BLaER1 treated with 17β-estradiol and CSF1 and Interleukin-3, amounts not matched to agents 10 nM and 100 nM (cell line): ENCODE measurements around the gene PCF11.
"Not testable (repeated sequence)": the region's sequence is repeated elsewhere in the genome, so short reads cannot be mapped to it uniquely, and the experiment has no call there.

ENCODE experiments used
- H3K27ac ChIP-seq, 11 experiments: shearing (Covaris generic); formaldehyde crosslinking; 2 replicates each; pipeline ENCODE4 v1.8.1; 2022
- H3K27me3 ChIP-seq, 11 experiments: shearing (Covaris generic); formaldehyde crosslinking; 2 replicates each; pipeline ENCODE4 v1.8.1; 2022
- H3K36me3 ChIP-seq, 11 experiments: shearing (Covaris generic); formaldehyde crosslinking; 2 replicates each; pipeline ENCODE4 v1.8.1; 2022
- H3K4me1 ChIP-seq, 10 experiments: shearing (Covaris generic); formaldehyde crosslinking; 2 replicates each; pipeline ENCODE4 v1.8.1; 2022
- H3K4me2 ChIP-seq, 11 experiments: shearing (Covaris generic); formaldehyde crosslinking; 2 replicates each; pipeline ENCODE4 v1.8.1; 2022
- H3K4me3 ChIP-seq, 10 experiments: shearing (Covaris generic); formaldehyde crosslinking; 2 replicates each; pipeline ENCODE4 v1.8.1; 2022
- H3K9ac ChIP-seq, 11 experiments: shearing (Covaris generic); formaldehyde crosslinking; 2 replicates each; pipeline ENCODE4 v1.8.1; 2022
- H3K9me3 ChIP-seq, 11 experiments: shearing (Covaris generic); formaldehyde crosslinking; replicated peaks in 1 of 11; 2 replicates each; pipeline ENCODE4 v1.8.1; 2022
- H4K20me1 ChIP-seq, 11 experiments: shearing (Covaris generic); formaldehyde crosslinking; 2 replicates each; pipeline ENCODE4 v1.8.1; 2022
- Cebpa-rat ChIP-seq, 11 experiments: shearing (Covaris generic); IDR thresholded peaks; 2 replicates each; pipeline ENCODE4 v1.8.1; 2022

The PCF11 gene

DNA sequence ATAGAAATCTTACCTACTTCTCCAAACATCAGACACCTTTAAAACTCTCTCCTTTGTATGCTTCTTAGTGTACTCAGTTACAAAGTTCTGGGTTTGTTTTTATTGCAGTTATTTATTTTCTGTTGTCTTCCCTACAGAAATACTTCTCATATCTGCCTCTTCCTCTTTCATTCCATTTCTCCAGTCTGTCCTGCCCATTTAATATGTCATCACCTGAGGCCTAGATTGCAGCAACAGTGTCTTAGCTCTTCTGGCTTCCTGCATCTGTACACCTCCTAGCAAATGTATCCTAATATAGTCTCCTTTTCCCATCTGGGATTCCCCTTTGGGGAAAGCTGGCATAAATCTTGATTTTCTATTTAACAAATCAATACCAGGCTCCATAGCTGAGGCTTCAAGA, 34.9 kb upstream of the PCF11 start:
- Histone ChIP-seq H3K27me3 (no peaks in the 10 kb centered on the region), H3K9ac (no peak overlapping the region), H3K4me2 (peak overlapping the region in 2 of 11 experiments; percentile 7 to 14; a peak in 3 of 22 replicates), H4K20me1 (no peaks in the 10 kb centered on the region), H3K4me1 (peaks cover 3 to 17% (median 8%) of the 10 kb centered on the region in 10 experiments; a peak in 14 of 20 replicates), H3K4me3 (no peak overlapping the region), H3K9me3 (no peaks in the 10 kb centered on the region), H3K36me3 (no peaks in the 10 kb centered on the region), H3K27ac (no peak overlapping the region)
- TF ChIP-seq Cebpa-rat (IDR thresholded peaks at IDR 0.05): no peak

DNA sequence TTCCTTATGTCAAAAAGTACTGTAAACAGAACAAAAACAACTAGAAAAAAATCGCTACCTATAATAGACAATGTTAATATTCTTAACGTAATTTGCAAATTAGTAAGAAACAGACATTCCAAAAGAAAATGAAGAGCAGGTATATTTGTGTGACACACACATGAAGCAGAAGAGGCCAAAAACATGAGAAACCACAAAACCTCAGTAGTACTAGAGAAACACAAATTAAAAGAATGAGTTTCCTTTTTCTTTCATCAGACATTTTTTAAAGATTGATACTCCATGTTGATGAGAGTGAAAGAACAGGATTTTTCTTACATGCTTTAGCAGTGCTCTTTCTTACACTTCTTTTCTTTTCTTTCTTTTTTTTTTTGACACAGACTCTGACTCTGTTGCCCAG, 34.2 kb upstream of the PCF11 start:
- no peak overlapping the region for H3K9ac ChIP-seq
- peaks cover 0 to 12% (median 5%) of the 10 kb centered on the region in 10 experiments; a peak in 13 of 20 replicates for H3K4me1 ChIP-seq
- no peaks in the 10 kb centered on the region for H4K20me1 ChIP-seq
- H3K27me3 ChIP-seq: no peaks in the 10 kb centered on the region
- no peaks in the 10 kb centered on the region for H3K9me3 ChIP-seq
- no peak overlapping the region for H3K4me2 ChIP-seq
- no peak overlapping the region for H3K27ac ChIP-seq
- no peak overlapping the region for H3K4me3 ChIP-seq
- H3K36me3 ChIP-seq: no peaks in the 10 kb centered on the region
- no peak for TF ChIP-seq Cebpa-rat (IDR thresholded peaks at IDR 0.05)

DNA sequence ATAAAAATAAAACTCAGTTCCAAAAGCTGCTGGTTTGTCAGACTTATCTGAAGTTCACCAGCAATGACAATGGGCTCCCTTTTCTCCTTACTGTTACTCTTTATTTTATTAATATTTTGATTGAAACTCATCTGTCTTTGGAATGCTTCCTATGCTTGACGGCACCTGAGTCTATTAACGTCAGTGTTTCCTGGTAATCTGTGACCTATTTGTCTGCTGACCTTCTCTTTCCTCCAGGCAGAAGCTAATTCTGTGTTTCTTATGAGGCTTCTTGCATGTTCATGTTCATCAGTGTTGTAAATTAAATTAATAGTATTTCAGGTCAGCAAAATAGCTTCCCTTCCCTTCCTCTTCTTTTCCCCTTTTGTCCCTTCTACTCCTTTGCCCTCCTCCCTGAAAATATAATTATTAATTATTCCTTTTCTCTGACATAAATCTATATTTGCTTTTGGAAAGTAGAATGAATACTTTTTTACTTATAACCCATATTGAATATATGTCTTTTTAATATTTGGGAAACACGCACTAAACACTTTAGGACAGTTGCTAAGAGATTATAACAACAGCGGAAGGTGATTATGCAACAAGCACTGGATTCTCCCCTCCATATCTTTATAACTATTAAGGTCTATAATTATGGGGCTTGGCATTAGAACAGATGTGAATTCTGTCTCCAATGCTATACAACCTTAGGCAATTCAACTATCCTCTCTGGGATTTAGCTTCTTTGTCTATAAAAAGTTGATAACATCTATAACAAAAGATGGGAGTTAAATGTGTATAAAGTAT, 32.1 kb upstream of the PCF11 start:
- no peaks in the 10 kb centered on the region for H3K36me3 ChIP-seq
- no peaks in the 10 kb centered on the region for H3K27me3 ChIP-seq
- TF ChIP-seq Cebpa-rat (IDR thresholded peaks at IDR 0.05): no peak
- no peak overlapping the region for H3K4me3 ChIP-seq
- no peak overlapping the region for H3K27ac ChIP-seq
- H4K20me1 ChIP-seq: no peaks in the 10 kb centered on the region
- H3K4me2 ChIP-seq: no peak overlapping the region
- peaks cover 0 to 10% (median 5%) of the 10 kb centered on the region in 10 experiments; a peak in 13 of 20 replicates for H3K4me1 ChIP-seq
- H3K9ac ChIP-seq: no peak overlapping the region
- no peaks in the 10 kb centered on the region for H3K9me3 ChIP-seq

DNA sequence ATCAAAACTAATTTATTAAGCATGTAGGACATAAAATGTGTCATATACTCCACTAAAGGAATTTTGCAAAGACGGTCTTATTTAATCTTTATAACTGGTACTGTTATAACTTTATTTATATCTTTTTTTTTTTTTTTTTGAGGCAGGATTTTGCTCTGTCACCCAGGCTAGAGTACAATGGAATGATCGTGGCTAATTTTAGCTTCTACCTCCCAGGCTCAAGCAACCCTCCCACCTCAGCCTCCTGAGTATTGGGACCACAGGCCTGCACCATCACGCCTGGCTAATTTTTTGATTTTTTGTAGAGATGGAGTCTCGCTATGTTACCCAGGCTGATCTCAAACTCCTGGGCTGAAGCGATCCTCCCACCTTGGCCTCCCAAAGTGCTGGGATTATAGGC, 31.4 kb upstream of the PCF11 start:
- Histone ChIP-seq H3K4me2 (peak overlapping the region in 6 of 11 experiments; percentile 21 to 53 (median 37); a peak in 8 of 22 replicates), H3K27me3 (no peaks in the 10 kb centered on the region), H3K4me3 (no peak overlapping the region), H3K4me1 (peaks cover 0 to 10% (median 5%) of the 10 kb centered on the region in 10 experiments; a peak in 13 of 20 replicates), H3K9me3 (no peaks in the 10 kb centered on the region), H3K27ac (no peak overlapping the region), H3K36me3 (no peaks in the 10 kb centered on the region), H4K20me1 (no peaks in the 10 kb centered on the region), H3K9ac (no peak overlapping the region)
- TF ChIP-seq Cebpa-rat (IDR thresholded peaks at IDR 0.05): no peak

DNA sequence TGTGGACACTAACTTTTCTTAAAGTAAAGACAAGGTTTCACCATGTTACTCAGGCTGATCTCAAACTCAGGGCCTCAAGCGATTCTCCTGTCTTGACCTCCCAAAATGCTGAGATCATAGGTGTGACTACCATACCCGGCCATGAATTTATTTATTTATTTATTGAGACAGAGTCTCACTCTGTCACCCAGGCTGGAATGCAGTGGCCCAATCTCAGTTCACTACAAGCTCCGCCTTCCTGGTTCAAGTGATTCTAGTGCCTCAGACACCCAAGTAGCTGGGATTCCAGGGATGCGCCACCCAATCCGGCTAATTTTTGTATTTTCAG, 29.7 kb upstream of the PCF11 start:
- no peaks in the 10 kb centered on the region for H3K27me3 ChIP-seq
- no peaks in the 10 kb centered on the region for H3K36me3 ChIP-seq
- peaks cover 0 to 10% (median 5%) of the 10 kb centered on the region in 11 experiments; a peak in 12 of 22 replicates for H3K9me3 ChIP-seq
- peaks cover 0 to 6% (median 3%) of the 10 kb centered on the region in 10 experiments; a peak in 10 of 20 replicates for H3K4me1 ChIP-seq
- H3K4me3 ChIP-seq: no peak overlapping the region
- H4K20me1 ChIP-seq: no peaks in the 10 kb centered on the region
- no peak overlapping the region for H3K4me2 ChIP-seq
- H3K9ac ChIP-seq: no peak overlapping the region
- TF ChIP-seq Cebpa-rat (IDR thresholded peaks at IDR 0.05): no peak
- no peak overlapping the region for H3K27ac ChIP-seq

DNA sequence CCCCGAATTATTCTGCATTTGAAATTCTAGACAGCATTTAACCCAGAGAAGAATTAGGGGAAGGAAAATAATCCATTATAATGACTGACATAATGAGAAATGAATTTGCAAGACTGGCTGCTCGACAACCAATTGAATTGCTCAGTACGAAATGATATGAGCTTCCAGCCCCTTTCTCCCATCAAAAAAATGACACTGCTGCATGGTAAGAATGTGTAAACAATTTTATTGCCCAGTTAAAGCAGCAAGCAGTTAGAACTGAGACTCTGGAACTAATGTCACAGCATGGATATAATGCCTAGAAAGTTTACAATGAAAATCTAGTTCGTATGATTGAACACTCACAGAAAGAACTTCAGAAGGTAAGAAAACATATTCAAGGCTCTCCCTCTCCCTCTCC, 24.7 kb upstream of the PCF11 start:
- Histone ChIP-seq H3K4me2 (no peak overlapping the region), H4K20me1 (no peaks in the 10 kb centered on the region)

DNA sequence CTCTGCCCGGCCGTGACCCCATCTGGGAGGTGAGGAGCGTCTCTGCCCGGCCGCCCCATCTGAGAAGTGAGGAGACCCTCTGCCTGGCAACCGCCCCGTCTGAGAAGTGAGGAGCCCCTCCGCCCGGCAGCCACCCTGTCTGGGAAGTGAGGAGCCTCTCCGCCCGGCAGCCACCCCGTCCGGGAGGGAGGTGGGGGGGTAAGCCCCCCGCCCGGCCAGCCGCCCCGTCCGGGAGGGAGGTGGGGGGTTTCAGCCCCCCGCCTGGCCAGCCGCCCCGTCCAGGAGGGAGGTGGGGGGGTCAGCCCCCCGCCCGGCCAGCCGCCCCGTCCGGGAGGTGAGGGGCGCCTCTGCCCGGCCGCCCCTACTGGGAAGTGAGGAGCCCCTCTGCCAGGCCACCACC, 23.7 kb upstream of the PCF11 start:
- H3K27me3 ChIP-seq, H3K9ac ChIP-seq, H3K4me2 ChIP-seq, H3K4me3 ChIP-seq, H4K20me1 ChIP-seq, H3K4me1 ChIP-seq, H3K27ac ChIP-seq, H3K36me3 ChIP-seq: not testable (repeated sequence)
- H3K9me3 ChIP-seq: peaks cover 0 to 14% (median 10%) of the 10 kb centered on the region in 11 experiments; a peak in 14 of 22 replicates

More for the DNA sequence above, 24.7 kb upstream of the PCF11 start:
- TF ChIP-seq Cebpa-rat (IDR thresholded peaks at IDR 0.05): no peak
- no peaks in the 10 kb centered on the region for H3K36me3 ChIP-seq
- H3K27ac ChIP-seq: no peak overlapping the region
- H3K4me1 ChIP-seq: no peaks in the 10 kb centered on the region
- H3K4me3 ChIP-seq: no peak overlapping the region
- H3K9me3 ChIP-seq: peaks cover 0 to 14% (median 10%) of the 10 kb centered on the region in 11 experiments; a peak in 14 of 22 replicates
- no peak overlapping the region for H3K9ac ChIP-seq
- no peaks in the 10 kb centered on the region for H3K27me3 ChIP-seq

DNA sequence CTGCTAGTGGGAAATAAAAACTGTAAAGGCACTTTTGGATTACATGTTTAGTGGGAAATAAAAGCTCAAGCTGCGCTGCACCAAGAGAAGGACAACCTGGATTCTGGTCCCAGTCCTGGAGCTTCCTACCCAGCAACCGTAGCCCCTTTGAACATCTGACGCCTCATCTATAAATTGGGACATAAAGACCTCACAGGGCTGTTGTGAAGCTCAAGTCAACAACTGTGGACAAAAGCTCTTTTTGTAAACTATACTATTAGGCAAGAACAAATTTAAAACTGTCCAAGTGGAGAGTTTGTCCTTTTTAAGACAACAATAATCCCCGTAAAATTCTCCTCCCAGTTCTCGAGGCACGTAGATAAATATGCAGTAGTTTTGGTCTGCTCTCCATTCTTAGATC, 17.6 kb upstream of the PCF11 start:
- H3K9ac ChIP-seq: no peak overlapping the region

DNA sequence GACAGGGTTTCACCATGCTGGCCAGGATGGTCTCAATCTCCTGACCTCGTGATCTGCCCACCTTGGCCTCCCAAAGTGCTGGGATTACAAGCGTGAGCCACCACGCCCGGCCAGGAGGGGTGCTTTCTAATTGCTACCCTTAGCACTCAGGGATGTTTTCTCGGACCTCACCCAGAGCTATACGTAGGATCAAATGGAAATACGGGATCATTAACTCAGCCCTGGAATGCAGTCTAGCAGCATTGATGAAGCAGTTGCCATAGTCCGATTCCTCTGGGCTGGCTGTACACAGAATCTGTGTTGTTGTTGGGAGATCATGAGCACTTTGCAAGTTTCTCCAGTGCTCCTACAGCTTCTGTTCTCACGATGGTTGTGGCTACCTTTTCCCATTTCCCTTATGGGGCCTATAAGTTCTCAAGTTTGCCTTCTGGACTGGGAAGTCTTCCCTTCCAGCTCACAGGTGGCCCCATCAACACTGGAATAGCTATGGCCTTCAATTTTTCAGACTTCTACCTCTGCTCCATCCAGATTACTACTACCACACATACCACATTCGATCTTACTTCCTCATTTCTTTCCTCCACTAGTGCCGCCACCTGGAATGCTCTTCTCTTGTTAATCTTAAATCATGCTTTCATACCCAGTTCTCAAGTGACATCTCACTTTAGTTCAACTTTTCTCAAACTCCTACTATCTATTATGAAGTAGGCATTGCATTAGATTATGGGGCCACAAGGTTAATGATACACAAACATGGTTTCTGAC, 16.1 kb upstream of the PCF11 start:
- Histone ChIP-seq H3K9me3 (peaks cover 0 to 6% (median 0%) of the 10 kb centered on the region in 11 experiments; a peak in 3 of 22 replicates), H3K27me3 (no peaks in the 10 kb centered on the region), H4K20me1 (no peaks in the 10 kb centered on the region), H3K36me3 (no peaks in the 10 kb centered on the region), H3K4me3 (no peak overlapping the region), H3K9ac (no peak overlapping the region), H3K4me2 (peak overlapping the region in 8 of 11 experiments; percentile 16 to 38 (median 24); a peak in 7 of 22 replicates), H3K27ac (no peak overlapping the region), H3K4me1 (peaks cover 0 to 12% (median 7%) of the 10 kb centered on the region in 10 experiments; a peak in 7 of 20 replicates)
- TF ChIP-seq Cebpa-rat (IDR thresholded peaks at IDR 0.05): no peak

More for the DNA sequence above, 17.6 kb upstream of the PCF11 start:
- Histone ChIP-seq H3K27ac (no peak overlapping the region), H3K4me2 (no peak overlapping the region), H4K20me1 (no peaks in the 10 kb centered on the region), H3K4me3 (no peak overlapping the region), H3K9me3 (peaks cover 0 to 6% (median 0%) of the 10 kb centered on the region in 11 experiments; a peak in 3 of 22 replicates), H3K4me1 (peaks cover 0 to 12% (median 7%) of the 10 kb centered on the region in 10 experiments; a peak in 7 of 20 replicates), H3K27me3 (no peaks in the 10 kb centered on the region), H3K36me3 (no peaks in the 10 kb centered on the region)
- no peak for TF ChIP-seq Cebpa-rat (IDR thresholded peaks at IDR 0.05)
